ENCODE data around the gene GEN1.

DNA sequence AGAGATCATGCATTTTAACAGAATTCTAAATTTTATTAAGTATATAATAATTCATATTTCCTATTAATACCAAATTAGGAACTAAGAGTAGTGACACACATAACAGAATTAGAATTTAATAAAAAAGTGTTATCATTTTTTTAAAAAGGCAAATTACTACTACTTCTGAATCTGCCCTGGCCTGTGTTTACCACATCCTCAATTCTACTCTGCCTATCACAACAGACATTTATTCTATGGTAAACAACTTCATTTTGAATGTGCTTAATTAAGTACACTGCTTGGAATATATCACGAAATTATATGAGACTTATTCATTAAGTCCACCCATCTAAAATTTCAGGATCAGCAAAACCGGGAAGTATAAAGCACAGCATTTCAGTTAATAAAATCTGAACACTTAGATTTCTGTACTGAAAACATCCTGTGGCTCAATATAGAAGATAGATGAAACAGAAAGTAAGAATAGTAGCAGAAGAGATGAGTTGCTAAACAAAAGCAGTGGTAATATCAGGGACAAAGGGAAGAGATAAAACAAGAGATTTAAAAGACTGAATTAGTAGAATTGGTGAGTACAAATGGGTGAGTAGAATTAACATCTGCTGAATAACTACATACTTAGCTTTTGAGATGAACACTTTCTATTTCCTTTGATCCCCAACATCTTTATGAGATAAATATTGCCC, 4.0 kb upstream of the GEN1 start:
- TF ChIP-seq, protein P1, sequence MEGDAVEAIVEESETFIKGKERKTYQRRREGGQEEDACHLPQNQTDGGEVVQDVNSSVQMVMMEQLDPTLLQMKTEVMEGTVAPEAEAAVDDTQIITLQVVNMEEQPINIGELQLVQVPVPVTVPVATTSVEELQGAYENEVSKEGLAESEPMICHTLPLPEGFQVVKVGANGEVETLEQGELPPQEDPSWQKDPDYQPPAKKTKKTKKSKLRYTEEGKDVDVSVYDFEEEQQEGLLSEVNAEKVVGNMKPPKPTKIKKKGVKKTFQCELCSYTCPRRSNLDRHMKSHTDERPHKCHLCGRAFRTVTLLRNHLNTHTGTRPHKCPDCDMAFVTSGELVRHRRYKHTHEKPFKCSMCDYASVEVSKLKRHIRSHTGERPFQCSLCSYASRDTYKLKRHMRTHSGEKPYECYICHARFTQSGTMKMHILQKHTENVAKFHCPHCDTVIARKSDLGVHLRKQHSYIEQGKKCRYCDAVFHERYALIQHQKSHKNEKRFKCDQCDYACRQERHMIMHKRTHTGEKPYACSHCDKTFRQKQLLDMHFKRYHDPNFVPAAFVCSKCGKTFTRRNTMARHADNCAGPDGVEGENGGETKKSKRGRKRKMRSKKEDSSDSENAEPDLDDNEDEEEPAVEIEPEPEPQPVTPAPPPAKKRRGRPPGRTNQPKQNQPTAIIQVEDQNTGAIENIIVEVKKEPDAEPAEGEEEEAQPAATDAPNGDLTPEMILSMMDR (IDR thresholded peaks at IDR 0.05) = no peak
- TF ChIP-seq POLR2A (IDR thresholded peaks at IDR 0.05) = no peak

Measured in testis (tissue), 2 donors.